ENCODE measurements around the gene ZNF546.

Gene ZNF546

GRCh38 chr19:40056505-40056904 lies 59.6 kb downstream of the ZNF546 start:
- DNase-seq: no peak

DNA sequence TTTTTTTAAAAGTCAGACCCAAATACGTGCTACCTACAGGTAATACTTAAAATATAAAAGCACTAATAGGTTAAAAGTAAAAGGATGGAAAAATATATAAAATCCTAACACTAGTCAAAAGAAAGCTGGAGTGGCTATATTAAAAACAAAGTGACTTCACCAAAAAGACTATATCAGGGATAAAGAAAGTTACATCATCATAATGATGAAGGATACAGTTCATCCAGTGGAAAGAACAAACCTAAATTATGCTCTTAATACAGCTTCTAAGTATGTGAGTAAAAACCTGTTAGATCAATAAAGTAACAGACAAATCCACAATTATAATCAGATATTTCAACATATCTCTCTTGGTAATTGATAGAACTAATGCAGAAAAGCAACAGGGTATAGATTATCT lies 60.3 kb downstream of the ZNF546 start:
- DNase-seq: no peak

GRCh38 chr19:40059624-40060023 lies 62.8 kb downstream of the ZNF546 start:
- DNase-seq: no peak

GRCh38 chr19:40070058-40070457 lies 73.2 kb downstream of the ZNF546 start:
- DNase-seq: no peak

Measured in NCI-H510A treated with DMSO at 0.1 percent for 48 hours (cell line).